A549 (cell line): Measurements from ENCODE around the gene UBASH3B. TPM values are rescaled to one million over a fixed set of nuclear protein-coding genes. Genes with fewer than 3 reads are reported as not detected.
A peak's percentile ranks its signal among the peaks of the same experiment; 100 is the strongest.

Source experiments
- ATAC-seq, 2 experiments: fragments of 200-7000 bp in 1 of 2; fragments of >200 bp in 1 of 2; cut with Nextera tagmentation in 1 of 2; cut with Tn5 transposase in 1 of 2; 3 replicates each; pipeline versions ENCODE4 v1.8.0 to v1.9.1; 2018 to 2020; ENCODE audit warnings: mild to moderate bottlenecking in 1 of 2, moderate library complexity in 1 of 2
- CTCF ChIA-PET: fragments of 300-600 bp; sonication (Branson Sonifier 250); formaldehyde crosslinking; extraction: SDS; loops from one replicate; lab custom pipeline; 2021; ENCODE audit warnings: antibody characterized with exemption, inconsistent platforms; lab: Yijun Ruan, JAX
- POLR2A ChIA-PET: fragments of 350-600 bp; formaldehyde crosslinking; extraction: SDS; loops from one replicate; lab custom pipeline; 2021; ENCODE audit warnings: antibody characterized with exemption, inconsistent platforms; lab: Yijun Ruan, JAX
- DNase-seq, 2 experiments: peaks; one replicate each; pipeline versions ENCODE4 v3.0.0 to v3.0.0-alpha.2; 2011 to 2016; ENCODE audit warnings: low read depth in 1 of 2, low spot score in 1 of 2
- FAIRE-seq: peaks from 2 replicates; lab custom pipeline; 2011; peaks lifted over from hg19 to GRCh38; lab: Jason Lieb, UNC
- H3K27ac ChIP-seq, 2 experiments: fragments of >200 bp; sonication (Bioruptor Twin); formaldehyde crosslinking; 3 replicates each; pipeline ENCODE4 v1.5.1; 2016 to 2017
- H3K4me1 ChIP-seq: fragments of >200 bp; sonication (Bioruptor Twin); formaldehyde crosslinking; 3 replicates; pipeline ENCODE4 v1.6.1; 2016
- H3K4me2 ChIP-seq: fragments of >200 bp; sonication (Bioruptor Twin); formaldehyde crosslinking; 3 replicates; pipeline ENCODE4 v1.6.1; 2016
- H3K4me3 ChIP-seq: fragments of >200 bp; sonication (Bioruptor Twin); formaldehyde crosslinking; 3 replicates; pipeline ENCODE4 v1.5.1; 2016
- H3K9me3 ChIP-seq: fragments of >200 bp; sonication (Bioruptor Twin); formaldehyde crosslinking; 3 replicates; pipeline ENCODE4 v1.6.1; 2016
- CBX8 ChIP-seq: fragments of 200-600 bp; sonication (generic); IDR thresholded peaks from 2 replicates; pipeline ENCODE4 v1.6.1; 2016
- CHD2 ChIP-seq: fragments of 150-350 bp; IDR thresholded peaks from 2 replicates; pipeline ENCODE4 v1.6.1; 2014; ENCODE audit warnings: low read length; ENCODE audit not compliant: partially characterized antibody
- ESRRA ChIP-seq: fragments of 150-350 bp; IDR thresholded peaks from 2 replicates; pipeline ENCODE4 v1.6.1; 2014; ENCODE audit warnings: mild to moderate bottlenecking, low read length, borderline replicate concordance
- FOSL2 ChIP-seq, 2 experiments: fragments of 450-650 bp in 1 of 2; fragments of >200 bp in 1 of 2; sonication (Bioruptor Twin) in 1 of 2; formaldehyde crosslinking; IDR thresholded peaks; 2 replicates each; pipeline versions ENCODE4 v1.5.0 to v1.6.1; 2016 to 2020; ENCODE audit warnings: mild to moderate bottlenecking in 1 of 2, moderate library complexity in 1 of 2
- HDAC2 ChIP-seq: fragments of 200-600 bp; sonication (generic); IDR thresholded peaks from 2 replicates; pipeline ENCODE4 v1.6.1; 2016
- HEYL ChIP-seq: fragments of 250-450 bp; sonication (Bioruptor Pico); IDR thresholded peaks from 2 replicates; pipeline ENCODE4 v1.8.0; 2021; ENCODE audit warnings: mild to moderate bottlenecking, moderate library complexity
- HOXA7 ChIP-seq: fragments of 250-450 bp; sonication (Bioruptor Pico); IDR thresholded peaks from 2 replicates; pipeline ENCODE4 v1.5.0; 2020; ENCODE audit warnings: mild to moderate bottlenecking, moderate library complexity
- KDM1A ChIP-seq: fragments of 200-600 bp; sonication (generic); IDR thresholded peaks from 2 replicates; pipeline ENCODE4 v1.6.1; 2016; ENCODE audit warnings: low read depth, mild to moderate bottlenecking
- MYC ChIP-seq: IDR thresholded peaks from 2 replicates; pipeline ENCODE4 v1.6.1; 2012; ENCODE audit warnings: mild to moderate bottlenecking, inconsistent platforms, low read length, improper control_type of control experiment, borderline replicate concordance
- NPAS2 ChIP-seq: fragments of 250-450 bp; sonication (Bioruptor Pico); IDR thresholded peaks from 2 replicates; pipeline ENCODE4 v1.8.0; 2022; ENCODE audit warnings: mild to moderate bottlenecking, moderate library complexity, borderline replicate concordance
- NR3C1 ChIP-seq: fragments of >200 bp; sonication (Bioruptor Twin); formaldehyde crosslinking; IDR thresholded peaks from 3 replicates; pipeline ENCODE4 v1.6.1; 2017
- PBX3 ChIP-seq: IDR thresholded peaks from 2 replicates; pipeline ENCODE4 v1.6.1; 2012
- PHF8 ChIP-seq: fragments of 200-600 bp; sonication (generic); IDR thresholded peaks from 2 replicates; pipeline ENCODE4 v1.6.1; 2016; ENCODE audit warnings: low read depth, mild to moderate bottlenecking, antibody characterized with exemption, moderate library complexity, borderline replicate concordance
- RAD21 ChIP-seq, 2 experiments: fragments of >200 bp in 1 of 2; sonication (Bioruptor Twin) in 1 of 2; formaldehyde crosslinking in 1 of 2; IDR thresholded peaks in 1 of 2; conservative IDR thresholded peaks in 1 of 2; 2 replicates in 1 of 2; 3 replicates in 1 of 2; pipeline ENCODE4 v1.6.1; 2012 to 2018; ENCODE audit warnings: inconsistent platforms in 1 of 2
- TFCP2L1 ChIP-seq: fragments of 250-450 bp; sonication (Bioruptor Pico); IDR thresholded peaks from 2 replicates; pipeline ENCODE4 v1.5.0; 2021; ENCODE audit warnings: mild to moderate bottlenecking
- TP53 ChIP-seq: fragments of 250-450 bp; sonication (Bioruptor Pico); IDR thresholded peaks from 2 replicates; pipeline ENCODE4 v1.5.0; 2021; ENCODE audit warnings: mild to moderate bottlenecking, moderate library complexity
- ZSCAN20 ChIP-seq: fragments of 250-450 bp; sonication (Bioruptor Pico); IDR thresholded peaks from 2 replicates; pipeline ENCODE4 v1.8.0; 2022; ENCODE audit warnings: mild to moderate bottlenecking, moderate library complexity
- WGBS: methylation state at CpG from one replicate; pipeline ENCODE4 v1.1.6; 2017; ENCODE audit errors: missing lambda C conversion rate; 5-methylcytosine and 5-hydroxymethylcytosine counted together
- polyA plus RNA-seq, 4 experiments: library from polyadenylated mRNA; depleted of rRNA in 3 of 4; stranded (reverse); fragments of >200 nt; fragmentation: RNase III in 1 of 4; extraction: RNeasy Plus Mini Kit Qiagen cat#74134 plus additional on column Dnase treatment in 1 of 4; gene quantifications; 2 replicates in 3 of 4; 3 replicates in 1 of 4; pipeline ENCODE4 v1.2.3, GENCODE V29; 2011 to 2017
- TF ChIP-seq, protein P1 (sequence below): fragments of >200 bp; sonication (Bioruptor Twin); formaldehyde crosslinking; IDR thresholded peaks from 3 replicates; pipeline ENCODE4 v1.5.1; 2016
- TF ChIP-seq, protein P2 (sequence below): fragments of 200-600 bp; sonication (generic); IDR thresholded peaks from 2 replicates; pipeline ENCODE4 v1.6.1; 2016; ENCODE audit warnings: antibody characterized with exemption, mild to moderate bottlenecking, moderate library complexity
- TF ChIP-seq, protein P3 (sequence below): fragments of 450-650 bp; IDR thresholded peaks from 2 replicates; pipeline ENCODE4 v1.6.1; 2014; ENCODE audit warnings: antibody characterized with exemption

Gene UBASH3B
- polyA plus RNA-seq, 2 of the 4 experiments (the other 2 are of a cell fraction) = 33.4 to 43.0 TPM

- TF ChIP-seq, protein P1, sequence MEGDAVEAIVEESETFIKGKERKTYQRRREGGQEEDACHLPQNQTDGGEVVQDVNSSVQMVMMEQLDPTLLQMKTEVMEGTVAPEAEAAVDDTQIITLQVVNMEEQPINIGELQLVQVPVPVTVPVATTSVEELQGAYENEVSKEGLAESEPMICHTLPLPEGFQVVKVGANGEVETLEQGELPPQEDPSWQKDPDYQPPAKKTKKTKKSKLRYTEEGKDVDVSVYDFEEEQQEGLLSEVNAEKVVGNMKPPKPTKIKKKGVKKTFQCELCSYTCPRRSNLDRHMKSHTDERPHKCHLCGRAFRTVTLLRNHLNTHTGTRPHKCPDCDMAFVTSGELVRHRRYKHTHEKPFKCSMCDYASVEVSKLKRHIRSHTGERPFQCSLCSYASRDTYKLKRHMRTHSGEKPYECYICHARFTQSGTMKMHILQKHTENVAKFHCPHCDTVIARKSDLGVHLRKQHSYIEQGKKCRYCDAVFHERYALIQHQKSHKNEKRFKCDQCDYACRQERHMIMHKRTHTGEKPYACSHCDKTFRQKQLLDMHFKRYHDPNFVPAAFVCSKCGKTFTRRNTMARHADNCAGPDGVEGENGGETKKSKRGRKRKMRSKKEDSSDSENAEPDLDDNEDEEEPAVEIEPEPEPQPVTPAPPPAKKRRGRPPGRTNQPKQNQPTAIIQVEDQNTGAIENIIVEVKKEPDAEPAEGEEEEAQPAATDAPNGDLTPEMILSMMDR = no peak
- no peak for TF ChIP-seq PHF8
- TF ChIP-seq, all 56 proteins: peak for 0
Observed at GRCh38 chr11:122742301-122743018, 86.9 kb downstream of the UBASH3B start (continued).

GRCh38 chr11:122743097-122743741 is 87.7 kb downstream of the UBASH3B start:
- ATAC-seq = no peak
- no peak for FAIRE-seq
- H3K4me2 ChIP-seq = no peak overlapping the region
- POLR2A ChIA-PET = no interaction called here
- H3K4me1 ChIP-seq = peaks cover 23% of the 10 kb centered on the region
- H3K4me3 ChIP-seq = no peak overlapping the region
- DNase-seq = no peak
- 94% methylated on average over 6 of the region's 6 CpGs for WGBS
- CTCF ChIA-PET = interaction anchor here (1.4 to 2.8 kb wide), 2 partner anchors 35 to 114 kb away, joined by 4 to 7 read pairs; no protein-coding TSS in a partner anchor
- TF ChIP-seq CHD2 (no peak), KDM1A (0 out of 2 replicates have a peak, but pooled peaks have one; percentile 43), ESRRA (no peak), NPAS2 (no peak), HEYL (CRISPR knock-in tag) (no peak), RAD21 (conservative IDR thresholded peaks at IDR 0.05 in 1 of 2, IDR thresholded peaks at IDR 0.05 in 1 of 2) (no peak), HOXA7 (CRISPR knock-in tag) (no peak), PBX3 (no peak), TFCP2L1 (CRISPR knock-in tag) (no peak), HDAC2 (0 out of 2 replicates have a peak, but pooled peaks have one; percentile 19)
- TF ChIP-seq, all 56 proteins: peak for 2
- H3K9me3 ChIP-seq = no peaks in the 10 kb centered on the region
- no peak overlapping the region; a peak in 1 of 6 replicates for H3K27ac ChIP-seq

DNA sequence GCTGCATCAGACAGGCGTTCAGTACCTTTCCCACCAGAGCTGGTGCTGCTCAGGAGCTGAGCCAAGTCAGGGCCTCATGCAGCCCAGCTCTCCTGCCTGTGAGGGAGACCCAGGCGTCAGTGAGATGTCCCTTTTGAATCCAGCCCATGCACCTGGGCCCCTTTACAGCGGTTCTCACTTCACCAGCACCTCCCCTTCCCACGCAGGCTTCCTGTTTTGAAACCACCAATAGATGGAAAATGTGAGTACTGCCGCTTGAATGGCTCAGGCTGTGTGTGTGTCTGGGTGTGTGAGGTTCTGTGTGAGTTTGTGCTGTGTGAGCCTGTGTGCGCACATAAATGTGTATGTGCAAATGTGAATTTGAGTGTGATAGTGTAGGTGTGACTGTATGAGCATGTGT is 88.4 kb downstream of the UBASH3B start:
- Histone ChIP-seq H3K4me3 (no peak overlapping the region), H3K4me2 (no peak overlapping the region), H3K9me3 (no peaks in the 10 kb centered on the region), H3K4me1 (peaks cover 22% of the 10 kb centered on the region; the same call in 1 of the 3 replicates), H3K27ac (no peak overlapping the region; a peak in 1 of 6 replicates)
- no peak for TF ChIP-seq TP53
- no peak for TF ChIP-seq MYC
- no peak for TF ChIP-seq TFCP2L1 (CRISPR knock-in tag)
- no peak for TF ChIP-seq CBX8
- no peak for TF ChIP-seq NR3C1
- FAIRE-seq = no peak
- no peak for ATAC-seq
- 83% methylated on average over 5 of the region's 6 CpGs for WGBS
- no peak for DNase-seq
- ChIA-PET POLR2A (no interaction called here), CTCF (interaction anchor here (2.8 kb wide), 1 partner anchor 115 kb away, joined by 7 read pairs; no protein-coding TSS in a partner anchor)

DNA sequence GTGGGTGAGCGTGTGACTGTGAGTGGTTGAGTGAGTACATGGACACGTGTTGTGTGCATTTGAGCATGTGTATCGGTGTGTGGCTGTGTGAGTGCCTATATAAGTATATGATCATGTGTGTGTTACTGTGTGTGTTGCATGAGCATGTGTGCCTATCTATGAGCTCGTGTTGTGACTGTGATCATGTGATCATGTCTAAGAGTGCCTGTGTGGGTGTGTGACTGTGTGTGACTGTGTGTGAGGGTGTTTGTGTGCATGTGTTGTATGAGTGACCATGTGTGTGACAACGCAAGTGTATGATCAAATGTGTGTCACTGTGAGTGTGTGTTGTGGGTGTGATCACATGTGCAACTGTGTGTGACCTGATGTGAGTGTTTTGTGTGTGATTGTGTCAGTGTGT is 88.8 kb downstream of the UBASH3B start:
- H3K27ac ChIP-seq = no peak overlapping the region
- WGBS = 91% methylated on average over 5 of the region's 5 CpGs
- no peaks in the 10 kb centered on the region for H3K9me3 ChIP-seq
- FAIRE-seq (no peak), DNase-seq (no peak), ATAC-seq (no peak)
- ChIA-PET POLR2A (no interaction called here), CTCF (interaction anchor here (0.8 to 2.8 kb wide), 3 partner anchors 11 to 116 kb away, joined by 3 to 10 read pairs (median 7); no protein-coding TSS in a partner anchor)
- peaks cover 21% of the 10 kb centered on the region; the same call in 1 of the 3 replicates for H3K4me1 ChIP-seq
- no peak overlapping the region for H3K4me3 ChIP-seq
- no peak overlapping the region for H3K4me2 ChIP-seq
- TF ChIP-seq ZSCAN20 (CRISPR knock-in tag) = no peak
- no peak for TF ChIP-seq FOSL2 (IDR thresholded peaks at IDR 0.05)
- TF ChIP-seq FOSL2 (CRISPR knock-in tag; IDR thresholded peaks at IDR 0.05) = no peak
- TF ChIP-seq, protein P2, sequence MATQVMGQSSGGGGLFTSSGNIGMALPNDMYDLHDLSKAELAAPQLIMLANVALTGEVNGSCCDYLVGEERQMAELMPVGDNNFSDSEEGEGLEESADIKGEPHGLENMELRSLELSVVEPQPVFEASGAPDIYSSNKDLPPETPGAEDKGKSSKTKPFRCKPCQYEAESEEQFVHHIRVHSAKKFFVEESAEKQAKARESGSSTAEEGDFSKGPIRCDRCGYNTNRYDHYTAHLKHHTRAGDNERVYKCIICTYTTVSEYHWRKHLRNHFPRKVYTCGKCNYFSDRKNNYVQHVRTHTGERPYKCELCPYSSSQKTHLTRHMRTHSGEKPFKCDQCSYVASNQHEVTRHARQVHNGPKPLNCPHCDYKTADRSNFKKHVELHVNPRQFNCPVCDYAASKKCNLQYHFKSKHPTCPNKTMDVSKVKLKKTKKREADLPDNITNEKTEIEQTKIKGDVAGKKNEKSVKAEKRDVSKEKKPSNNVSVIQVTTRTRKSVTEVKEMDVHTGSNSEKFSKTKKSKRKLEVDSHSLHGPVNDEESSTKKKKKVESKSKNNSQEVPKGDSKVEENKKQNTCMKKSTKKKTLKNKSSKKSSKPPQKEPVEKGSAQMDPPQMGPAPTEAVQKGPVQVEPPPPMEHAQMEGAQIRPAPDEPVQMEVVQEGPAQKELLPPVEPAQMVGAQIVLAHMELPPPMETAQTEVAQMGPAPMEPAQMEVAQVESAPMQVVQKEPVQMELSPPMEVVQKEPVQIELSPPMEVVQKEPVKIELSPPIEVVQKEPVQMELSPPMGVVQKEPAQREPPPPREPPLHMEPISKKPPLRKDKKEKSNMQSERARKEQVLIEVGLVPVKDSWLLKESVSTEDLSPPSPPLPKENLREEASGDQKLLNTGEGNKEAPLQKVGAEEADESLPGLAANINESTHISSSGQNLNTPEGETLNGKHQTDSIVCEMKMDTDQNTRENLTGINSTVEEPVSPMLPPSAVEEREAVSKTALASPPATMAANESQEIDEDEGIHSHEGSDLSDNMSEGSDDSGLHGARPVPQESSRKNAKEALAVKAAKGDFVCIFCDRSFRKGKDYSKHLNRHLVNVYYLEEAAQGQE = no peak
- TF ChIP-seq, protein P3, sequence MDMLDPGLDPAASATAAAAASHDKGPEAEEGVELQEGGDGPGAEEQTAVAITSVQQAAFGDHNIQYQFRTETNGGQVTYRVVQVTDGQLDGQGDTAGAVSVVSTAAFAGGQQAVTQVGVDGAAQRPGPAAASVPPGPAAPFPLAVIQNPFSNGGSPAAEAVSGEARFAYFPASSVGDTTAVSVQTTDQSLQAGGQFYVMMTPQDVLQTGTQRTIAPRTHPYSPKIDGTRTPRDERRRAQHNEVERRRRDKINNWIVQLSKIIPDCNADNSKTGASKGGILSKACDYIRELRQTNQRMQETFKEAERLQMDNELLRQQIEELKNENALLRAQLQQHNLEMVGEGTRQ = no peak
